Measurements from ENCODE around the gene PDGFB.

PDGFB gene

GRCh38 chr22:39254122-39254521 is 9.3 kb upstream of the PDGFB start:
- TF ChIP-seq YY1 (IDR thresholded peaks at IDR 0.05; ENCODE audit: insufficient read depth, insufficient read length) (no peak), ZNF274 (IDR thresholded peaks at IDR 0.05; ENCODE audit: low read depth, low read length) (no peak), SUZ12 (IDR thresholded peaks at IDR 0.05; ENCODE audit: extremely low read depth, insufficient read depth, insufficient read length) (no peak)
- Histone ChIP-seq H3K36me3 (ENCODE audit: insufficient read depth, insufficient read length, low read length) (no peaks in the 10 kb centered on the region), H3K4me1 (ENCODE audit: insufficient read depth, insufficient read length) (peaks cover 30% of the 10 kb centered on the region), H3K9ac (ENCODE audit: insufficient read length, low read depth) (no peak overlapping the region), H3K9me3 (ENCODE audit: insufficient read depth, low read length) (no peaks in the 10 kb centered on the region), H3K4me3 (ENCODE audit: insufficient read length, low read depth) (no peak overlapping the region), H3K27me3 (ENCODE audit: insufficient read depth, insufficient read length) (peaks cover 6% of the 10 kb centered on the region)
- DNase-seq (ENCODE audit: low read depth, low spot score), result no peak

GRCh38 chr22:39253435-39254070 is 8.8 kb upstream of the PDGFB start:
- Histone ChIP-seq H3K9ac (ENCODE audit: insufficient read length, low read depth) (no peak overlapping the region), H3K4me3 (ENCODE audit: insufficient read length, low read depth) (no peak overlapping the region), H3K9me3 (ENCODE audit: insufficient read depth, low read length) (no peaks in the 10 kb centered on the region), H3K4me1 (ENCODE audit: insufficient read depth, insufficient read length) (peaks cover 30% of the 10 kb centered on the region), H3K27me3 (ENCODE audit: insufficient read depth, insufficient read length) (peaks cover 11% of the 10 kb centered on the region), H3K36me3 (ENCODE audit: insufficient read depth, insufficient read length, low read length) (no peaks in the 10 kb centered on the region)
- no peak for DNase-seq (ENCODE audit: low read depth, low spot score)
- TF ChIP-seq YY1 (IDR thresholded peaks at IDR 0.05; ENCODE audit: insufficient read depth, insufficient read length), result no peak
- no peak for TF ChIP-seq SUZ12 (IDR thresholded peaks at IDR 0.05; ENCODE audit: extremely low read depth, insufficient read depth, insufficient read length)
- no peak for TF ChIP-seq ZNF274 (IDR thresholded peaks at IDR 0.05; ENCODE audit: low read depth, low read length)

GRCh38 chr22:39252461-39253434 is 8.0 kb upstream of the PDGFB start:
- DNase-seq (ENCODE audit: low read depth, low spot score), result no peak
- Histone ChIP-seq H3K27me3 (ENCODE audit: insufficient read depth, insufficient read length) (peaks cover 11% of the 10 kb centered on the region), H3K36me3 (ENCODE audit: insufficient read depth, insufficient read length, low read length) (no peaks in the 10 kb centered on the region), H3K4me1 (ENCODE audit: insufficient read depth, insufficient read length) (peaks cover 30% of the 10 kb centered on the region), H3K9me3 (ENCODE audit: insufficient read depth, low read length) (no peaks in the 10 kb centered on the region), H3K9ac (ENCODE audit: insufficient read length, low read depth) (no peak overlapping the region), H3K4me3 (ENCODE audit: insufficient read length, low read depth) (no peak overlapping the region)
- TF ChIP-seq ZNF274 (IDR thresholded peaks at IDR 0.05; ENCODE audit: low read depth, low read length) (no peak), YY1 (IDR thresholded peaks at IDR 0.05; ENCODE audit: insufficient read depth, insufficient read length) (no peak), SUZ12 (IDR thresholded peaks at IDR 0.05; ENCODE audit: extremely low read depth, insufficient read depth, insufficient read length) (no peak)

- no peak overlapping the region for H3K4me3 ChIP-seq (ENCODE audit: insufficient read length, low read depth)
- H3K4me1 ChIP-seq (ENCODE audit: insufficient read depth, insufficient read length), result peaks cover 30% of the 10 kb centered on the region
- no peak for DNase-seq (ENCODE audit: low read depth, low spot score)
- no peaks in the 10 kb centered on the region for H3K9me3 ChIP-seq (ENCODE audit: insufficient read depth, low read length)
- H3K9ac ChIP-seq (ENCODE audit: insufficient read length, low read depth), result no peak overlapping the region
- peaks cover 18% of the 10 kb centered on the region for H3K27me3 ChIP-seq (ENCODE audit: insufficient read depth, insufficient read length)
- H3K36me3 ChIP-seq (ENCODE audit: insufficient read depth, insufficient read length, low read length), result no peaks in the 10 kb centered on the region
- TF ChIP-seq ZNF274 (IDR thresholded peaks at IDR 0.05; ENCODE audit: low read depth, low read length), result no peak
- TF ChIP-seq YY1 (IDR thresholded peaks at IDR 0.05; ENCODE audit: insufficient read depth, insufficient read length), result no peak
- TF ChIP-seq SUZ12 (IDR thresholded peaks at IDR 0.05; ENCODE audit: extremely low read depth, insufficient read depth, insufficient read length), result no peak
Observed at GRCh38 chr22:39251762-39252460, 7.1 kb upstream of the PDGFB start.

- Histone ChIP-seq H3K4me3 (ENCODE audit: insufficient read length, low read depth) (no peak overlapping the region), H3K9ac (ENCODE audit: insufficient read length, low read depth) (no peak overlapping the region), H3K9me3 (ENCODE audit: insufficient read depth, low read length) (no peaks in the 10 kb centered on the region), H3K27me3 (ENCODE audit: insufficient read depth, insufficient read length) (peaks cover 29% of the 10 kb centered on the region), H3K4me1 (ENCODE audit: insufficient read depth, insufficient read length) (peaks cover 30% of the 10 kb centered on the region), H3K36me3 (ENCODE audit: insufficient read depth, insufficient read length, low read length) (no peaks in the 10 kb centered on the region)
- no peak for DNase-seq (ENCODE audit: low read depth, low spot score)
- TF ChIP-seq SUZ12 (IDR thresholded peaks at IDR 0.05; ENCODE audit: extremely low read depth, insufficient read depth, insufficient read length) (no peak), YY1 (IDR thresholded peaks at IDR 0.05; ENCODE audit: insufficient read depth, insufficient read length) (no peak), ZNF274 (IDR thresholded peaks at IDR 0.05; ENCODE audit: low read depth, low read length) (no peak)
Observed at GRCh38 chr22:39250838-39251237, 6.1 kb upstream of the PDGFB start.

GRCh38 chr22:39250131-39250530 is 5.3 kb upstream of the PDGFB start:
- Histone ChIP-seq H3K27me3 (ENCODE audit: insufficient read depth, insufficient read length) (peaks cover 36% of the 10 kb centered on the region), H3K36me3 (ENCODE audit: insufficient read depth, insufficient read length, low read length) (no peaks in the 10 kb centered on the region), H3K4me3 (ENCODE audit: insufficient read length, low read depth) (no peak overlapping the region), H3K9ac (ENCODE audit: insufficient read length, low read depth) (no peak overlapping the region), H3K9me3 (ENCODE audit: insufficient read depth, low read length) (no peaks in the 10 kb centered on the region), H3K4me1 (ENCODE audit: insufficient read depth, insufficient read length) (peaks cover 27% of the 10 kb centered on the region)
- no peak for DNase-seq (ENCODE audit: low read depth, low spot score)
- TF ChIP-seq SUZ12 (IDR thresholded peaks at IDR 0.05; ENCODE audit: extremely low read depth, insufficient read depth, insufficient read length) (no peak), ZNF274 (IDR thresholded peaks at IDR 0.05; ENCODE audit: low read depth, low read length) (no peak), YY1 (IDR thresholded peaks at IDR 0.05; ENCODE audit: insufficient read depth, insufficient read length) (no peak)

Data from NT2/D1 (cell line).